ENCODE measurements around the gene UBASH3B.

Gene UBASH3B

GRCh38 chr11:122754553-122755322 is 99.2 kb downstream of the UBASH3B start:
- DNase-seq (ENCODE audit: low read depth, low spot score): peak; percentile 8

GRCh38 chr11:122755409-122755808 is 99.9 kb downstream of the UBASH3B start:
- DNase-seq (ENCODE audit: low read depth, low spot score): no peak

DNA sequence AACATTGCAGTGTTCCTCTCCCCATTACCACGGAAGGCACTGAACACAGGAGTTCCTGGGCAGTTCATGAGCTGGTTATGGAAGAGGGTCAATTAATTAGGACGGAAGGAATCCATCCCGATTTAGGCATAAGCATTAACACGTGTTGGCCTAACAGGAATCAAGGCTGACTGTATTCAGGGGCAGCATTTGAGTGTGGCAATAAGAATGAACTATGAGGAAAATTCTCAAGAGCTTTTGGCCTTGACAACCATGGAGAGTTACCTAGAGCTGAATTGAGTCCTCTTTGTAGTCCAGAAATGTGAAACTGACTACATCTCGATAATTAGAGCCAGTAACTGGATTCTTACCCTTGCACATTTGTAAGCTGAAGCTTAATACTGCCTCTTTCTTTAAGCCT is 100.4 kb downstream of the UBASH3B start:
- DNase-seq (ENCODE audit: low read depth, low spot score): no peak

DNA sequence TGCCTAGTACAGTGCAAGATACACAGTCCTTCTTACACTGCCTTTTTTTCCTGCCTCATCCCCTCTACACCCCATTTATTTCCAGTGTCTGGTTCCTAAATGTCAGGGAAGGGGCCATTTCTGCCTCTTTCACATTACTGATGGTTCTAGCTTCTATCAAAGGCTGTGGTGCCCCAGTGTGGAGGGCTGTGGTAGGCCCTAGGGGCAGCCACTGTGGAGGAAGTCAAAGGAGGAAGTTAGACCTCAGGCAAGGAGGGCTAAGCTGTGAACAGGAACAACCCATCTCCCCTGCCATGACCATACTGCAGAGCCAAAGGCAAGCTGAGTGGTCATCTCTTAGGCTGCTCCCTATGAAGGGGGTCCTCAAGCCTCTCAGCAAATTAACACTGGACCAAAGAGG is 100.9 kb downstream of the UBASH3B start:
- DNase-seq (ENCODE audit: low read depth, low spot score): peak; percentile 4

DNA sequence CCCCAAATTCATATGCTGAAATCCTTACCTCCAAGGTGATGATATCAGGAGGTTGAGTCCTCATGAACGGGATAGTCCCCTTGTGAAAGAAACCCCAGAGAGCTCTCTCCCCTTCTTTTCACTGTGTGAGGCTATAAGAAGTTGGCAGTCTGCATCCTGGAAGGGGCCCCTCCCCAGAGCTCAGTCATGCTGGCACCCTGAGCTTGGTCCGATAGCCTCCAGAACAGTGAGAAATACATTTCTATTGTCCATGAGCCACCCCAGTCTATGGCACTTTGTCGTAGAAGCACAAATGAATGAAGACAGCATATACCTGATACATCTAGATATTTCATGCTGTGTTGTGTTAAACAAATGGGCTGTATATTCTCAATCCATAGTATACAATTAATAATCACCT is 101.7 kb downstream of the UBASH3B start:
- DNase-seq (ENCODE audit: low read depth, low spot score): no peak

GRCh38 chr11:122758339-122758738 is 102.8 kb downstream of the UBASH3B start:
- DNase-seq (ENCODE audit: low read depth, low spot score): no peak

DNA sequence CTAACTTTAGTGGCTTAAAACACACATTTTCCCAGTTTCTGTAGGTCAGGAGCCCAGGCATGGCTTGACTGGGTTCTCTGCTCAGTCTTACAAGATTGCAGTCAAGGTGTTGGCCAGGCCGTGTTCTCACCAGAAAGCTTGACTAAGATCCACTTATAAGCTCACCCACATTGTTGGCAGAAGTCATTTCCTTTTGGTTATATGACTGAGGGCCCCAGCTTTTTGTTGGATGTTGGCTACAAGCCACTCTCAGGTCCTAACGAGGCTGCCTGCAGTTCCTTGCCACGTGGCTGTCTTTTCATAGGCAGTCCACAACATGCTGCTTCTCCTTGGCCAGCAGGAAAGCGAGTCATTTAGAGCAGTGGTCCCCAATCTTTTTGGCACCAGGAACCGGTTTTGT is 103.5 kb downstream of the UBASH3B start:
- no peak for DNase-seq (ENCODE audit: low read depth, low spot score)

DNA sequence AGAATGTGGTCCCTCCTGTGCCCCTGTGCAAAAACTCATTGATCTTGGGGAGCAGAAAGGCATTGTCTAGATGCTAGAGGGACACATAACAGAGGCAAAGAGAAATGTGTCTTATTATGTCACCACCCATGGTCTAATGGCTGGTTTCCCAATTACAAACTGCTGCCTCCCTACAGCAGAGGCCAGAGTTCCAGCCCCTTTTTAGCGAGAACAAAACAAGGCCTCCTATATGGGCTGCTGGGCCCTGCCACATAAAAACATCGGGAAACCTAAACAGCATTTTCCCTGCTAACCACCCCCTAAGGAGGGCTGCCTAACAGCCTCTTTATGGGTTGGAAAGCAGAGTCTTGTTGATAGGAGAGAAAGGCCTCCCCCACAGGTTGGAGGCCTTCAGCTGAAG is 107.6 kb downstream of the UBASH3B start:
- DNase-seq (ENCODE audit: low read depth, low spot score): no peak

GRCh38 chr11:122764371-122765090 is 109.0 kb downstream of the UBASH3B start:
- DNase-seq (ENCODE audit: low read depth, low spot score): no peak

GRCh38 chr11:122765487-122766131 is 110.1 kb downstream of the UBASH3B start:
- DNase-seq (ENCODE audit: low read depth, low spot score): no peak

GRCh38 chr11:122769126-122769780 is 113.7 kb downstream of the UBASH3B start:
- DNase-seq (ENCODE audit: low read depth, low spot score): no peak

GRCh38 chr11:122772945-122773344 is 117.4 kb downstream of the UBASH3B start:
- no peak for DNase-seq (ENCODE audit: low read depth, low spot score)

DNA sequence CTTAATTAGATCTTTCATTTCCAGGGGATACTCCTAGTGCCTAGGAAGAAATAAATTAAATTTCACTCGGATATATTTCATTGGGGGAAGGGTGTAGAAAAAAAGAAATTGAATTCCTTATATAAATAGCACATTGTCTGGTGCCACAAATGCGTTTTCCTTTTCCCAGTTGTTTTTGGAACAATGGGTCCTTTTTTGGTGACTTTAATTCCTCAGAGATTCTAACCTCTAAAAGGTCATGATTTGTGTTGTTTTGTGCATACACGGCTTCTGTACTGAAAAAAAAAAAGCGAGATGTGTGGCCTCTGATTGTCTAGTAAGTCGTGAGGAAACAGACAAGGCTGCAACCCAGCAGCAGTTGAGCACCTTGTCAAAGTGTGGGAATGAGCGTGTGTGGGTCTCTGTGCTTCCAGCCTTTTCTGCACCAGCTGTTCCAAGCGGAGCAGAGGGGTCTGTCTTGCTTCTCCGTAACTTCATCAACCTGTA is 118.3 kb downstream of the UBASH3B start:
- DNase-seq (ENCODE audit: low read depth, low spot score): no peak

- DNase-seq (ENCODE audit: low read depth, low spot score): no peak
These were observed 120.3 kb downstream of the UBASH3B start for GRCh38 chr11:122775675-122776271.

- no peak for DNase-seq (ENCODE audit: low read depth, low spot score)
These were observed 121.0 kb downstream of the UBASH3B start for GRCh38 chr11:122776546-122776945.

DNA sequence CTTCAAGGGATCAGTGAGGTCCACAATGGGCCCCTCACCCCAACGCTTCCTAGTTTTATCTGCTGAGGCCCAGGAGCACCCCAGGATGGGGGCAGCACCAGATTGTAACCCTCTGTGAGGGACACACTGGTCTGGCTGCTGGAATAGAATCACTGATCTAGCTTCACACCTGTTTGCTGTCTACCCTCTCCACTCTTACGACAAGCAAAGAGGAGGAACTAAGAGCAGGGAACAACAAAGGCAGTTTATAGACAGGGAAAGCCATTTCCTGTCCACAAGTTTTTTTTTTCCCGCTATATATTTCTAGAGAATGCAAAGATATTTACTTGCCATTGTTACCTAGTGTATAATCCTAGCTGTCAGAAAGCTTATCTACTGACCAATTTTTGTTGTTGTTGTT is 121.8 kb downstream of the UBASH3B start:
- DNase-seq (ENCODE audit: low read depth, low spot score): no peak

DNA sequence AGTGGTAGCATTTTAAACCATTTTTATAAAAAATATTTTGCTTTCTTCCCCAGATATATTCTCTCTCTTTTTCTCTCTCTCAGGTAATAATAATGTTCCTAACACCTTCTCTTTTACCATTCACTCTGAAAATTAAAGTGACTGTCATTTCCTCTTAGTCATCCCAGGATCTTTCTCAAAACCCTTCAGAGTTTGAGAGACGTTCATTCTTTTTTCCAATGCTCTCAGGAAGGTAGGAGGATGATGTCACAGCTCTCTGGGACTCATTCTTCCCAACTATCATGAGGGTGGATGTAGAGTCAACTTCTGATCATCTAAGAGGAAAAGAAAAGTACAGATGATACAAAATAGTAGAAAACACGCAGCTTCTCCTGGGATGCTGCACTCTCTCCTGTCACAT is 122.6 kb downstream of the UBASH3B start:
- DNase-seq (ENCODE audit: low read depth, low spot score): no peak

DNA sequence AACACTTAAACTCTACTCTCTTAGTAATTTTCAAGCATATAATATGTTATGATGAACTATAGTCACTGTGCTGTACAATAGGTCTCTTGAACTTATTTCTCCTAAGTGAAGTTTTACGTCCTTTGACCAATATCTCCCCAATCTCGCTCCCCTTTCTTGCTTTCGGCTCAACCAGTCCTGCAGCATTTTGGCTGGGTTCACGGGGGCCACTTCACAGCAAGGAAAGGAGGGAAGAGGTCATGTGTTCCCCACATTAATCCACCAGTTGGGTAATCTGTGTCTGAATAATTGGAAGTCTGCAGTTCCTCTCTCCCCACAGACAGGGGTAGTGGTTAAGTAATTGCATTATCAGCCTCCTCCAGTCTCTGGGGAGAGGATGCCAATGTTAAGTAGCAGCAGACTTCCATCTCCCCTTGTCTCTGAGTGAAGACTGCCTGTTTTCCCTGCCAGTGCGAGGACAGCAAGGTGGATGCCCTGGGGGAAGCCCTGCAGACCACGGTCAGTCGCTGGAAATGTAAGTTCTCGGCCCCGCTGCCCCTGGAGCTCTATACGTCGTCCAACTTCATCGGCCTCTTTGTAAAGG is 123.6 kb downstream of the UBASH3B start:
- DNase-seq (ENCODE audit: low read depth, low spot score): no peak

GRCh38 chr11:122780296-122780949 is 124.9 kb downstream of the UBASH3B start:
- DNase-seq (ENCODE audit: low read depth, low spot score): no peak

DNA sequence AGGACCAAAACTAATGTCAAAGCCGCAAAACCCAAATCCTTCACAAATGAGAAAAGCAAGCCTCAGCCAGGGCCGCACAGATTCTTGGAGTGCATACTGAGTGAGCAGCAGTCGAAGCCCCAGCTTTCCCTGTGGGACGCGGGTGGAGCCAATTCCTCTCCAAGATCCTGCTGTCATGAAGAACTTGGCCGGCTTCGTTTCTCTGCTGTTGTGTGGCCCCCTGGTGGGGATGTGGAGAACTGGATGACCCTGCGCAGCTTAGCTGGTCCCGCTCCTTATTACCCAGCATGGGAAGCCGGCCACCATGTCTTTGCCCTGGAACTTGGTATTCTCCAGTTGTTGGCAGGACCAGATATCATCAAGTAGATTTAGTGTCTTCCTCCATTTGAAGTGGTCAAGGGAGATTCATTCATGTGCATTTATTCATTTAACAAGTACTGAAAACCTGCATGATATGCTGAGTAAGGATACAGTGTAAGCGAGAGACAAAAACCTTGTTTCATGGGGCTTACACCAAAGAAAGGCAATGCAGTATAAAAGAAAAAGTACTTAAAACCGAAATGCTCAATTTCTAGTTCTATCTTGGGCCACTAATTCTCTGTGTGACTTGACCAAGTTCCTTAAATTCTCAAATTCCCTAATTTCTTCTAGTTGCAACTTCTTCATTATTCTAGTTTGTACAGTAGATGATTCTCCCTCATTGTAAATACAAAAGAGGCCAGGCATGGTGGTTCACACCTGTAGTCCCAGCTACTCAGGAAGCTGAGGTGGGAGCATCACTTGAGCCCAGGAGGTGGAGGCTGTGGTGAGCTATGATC is 126.1 kb downstream of the UBASH3B start:
- DNase-seq (ENCODE audit: low read depth, low spot score): peak; percentile 47

All from activated naive CD8-positive, alpha-beta T cell treated with anti-CD3 and anti-CD28 coated beads, Interleukin-2, amount 50 U/mL, for 16 hours (primary cell).